HCT116 (cell line): ENCODE measurements around the gene GOLGA7B. TPM values are rescaled to one million over a fixed set of nuclear protein-coding genes. Genes with fewer than 3 reads are reported as not detected.

Experiments
- ATAC-seq: fragments of 200-7000 bp; cut with Tn5 transposase; 2 replicates; pipeline ENCODE4 v1.9.1; 2020; ENCODE audit warnings: mild to moderate bottlenecking, moderate library complexity
- BruUV-seq: library from RNA; stranded (reverse); fragments of 400-500 nt; replicated peaks from 2 replicates; lab custom pipeline; 2021; lab: Mats Ljungman, UMichigan
- CTCF ChIA-PET: fragments of 300-600 bp; sonication (Branson Sonifier 250); formaldehyde crosslinking; loops from one replicate; lab custom pipeline; 2021; ENCODE audit warnings: antibody characterized with exemption; lab: Charles Lee
- POLR2A ChIA-PET: fragments of 300-600, 350-600 bp; sonication (Branson Sonifier 250); formaldehyde crosslinking; loops from one replicate; lab custom pipeline; 2021; ENCODE audit warnings: antibody characterized with exemption; lab: Charles Lee
- RAD21 ChIA-PET, 2 experiments: fragments of 300-600 bp; sonication (Branson Sonifier 250); formaldehyde crosslinking; loops; one replicate each; lab custom pipeline; 2023; ENCODE audit warnings: low total read pairs in 2 of 2; ENCODE audit not compliant: uncharacterized antibody in 2 of 2, unreplicated experiment in 2 of 2, low non-redundant PET in 1 of 2; lab: Charles Lee
- DNase-seq: peaks from one replicate; pipeline ENCODE4 v3.0.0-alpha.2; 2010; ENCODE audit warnings: low read depth, low spot score
- H2AFZ ChIP-seq: fragments of 200-600 bp; shearing (Covaris generic), sonication (generic); 2 replicates; pipeline ENCODE4 v1.6.1; 2017; ENCODE audit warnings: low read depth, mixed run types, mixed read lengths, antibody characterized with exemption, low read length; ENCODE audit not compliant: poor library complexity, severe bottlenecking
- H3K27ac ChIP-seq: 2 replicates; pipeline ENCODE4 v1.5.1; 2012; ENCODE audit warnings: low read depth, low read length
- H3K27me3 ChIP-seq: fragments of 200-600 bp; sonication (generic); 2 replicates; pipeline ENCODE4 v1.6.1; 2016; ENCODE audit warnings: mixed run types, low read length, mixed read lengths; ENCODE audit not compliant: insufficient read depth
- H3K36me3 ChIP-seq, 2 experiments: fragments of 200-500 bp in 1 of 2; fragments of 200-600 bp in 1 of 2; sonication (Bioruptor generic) in 1 of 2; sonication (generic) in 1 of 2; 2 replicates each; pipeline versions ENCODE4 v1.5.1 to v1.6.1; 2014 to 2016; ENCODE audit warnings: low read length in 2 of 2, inconsistent platforms in 1 of 2, mixed read lengths in 1 of 2, mixed run types in 1 of 2; ENCODE audit not compliant: insufficient read depth in 2 of 2, control insufficient read depth in 1 of 2
- H3K4me1 ChIP-seq, 2 experiments: fragments of 200-600 bp in 1 of 2; sonication (generic) in 1 of 2; 2 replicates each; pipeline versions ENCODE4 v1.5.1 to v1.6.1; 2012 to 2017; ENCODE audit warnings: low read length in 2 of 2, inconsistent platforms in 1 of 2, mild to moderate bottlenecking in 1 of 2, mixed read lengths in 1 of 2, mixed run types in 1 of 2, moderate library complexity in 1 of 2; ENCODE audit not compliant: insufficient read depth in 2 of 2, control insufficient read depth in 1 of 2
- H3K4me2 ChIP-seq: fragments of 200-600 bp; sonication (generic); 2 replicates; pipeline ENCODE4 v1.6.1; 2017; ENCODE audit warnings: mixed run types, low read length, mixed read lengths
- H3K4me3 ChIP-seq, 2 experiments: fragments of 200-600 bp in 1 of 2; sonication (generic) in 1 of 2; replicated peaks in 1 of 2; 2 replicates each; pipeline ENCODE4 v1.5.1; 2011 to 2016; ENCODE audit warnings: low read length in 2 of 2, control low read depth in 1 of 2, low read depth in 1 of 2, mild to moderate bottlenecking in 1 of 2, mixed read lengths in 1 of 2, mixed run types in 1 of 2
- H3K79me2 ChIP-seq: fragments of 200-600 bp; sonication (generic); 2 replicates; pipeline ENCODE4 v1.6.1; 2017; ENCODE audit warnings: mild to moderate bottlenecking, mixed run types, low read length, moderate library complexity, mixed read lengths; ENCODE audit not compliant: insufficient read depth
- H3K9ac ChIP-seq: fragments of 200-600 bp; sonication (generic); 2 replicates; pipeline ENCODE4 v1.6.1; 2016; ENCODE audit warnings: low read length, mixed read lengths
- H3K9me2 ChIP-seq: fragments of 200-600 bp; sonication (generic), shearing (Covaris generic); 2 replicates; pipeline ENCODE4 v1.6.1; 2017; ENCODE audit warnings: mixed run types, mild to moderate bottlenecking, moderate library complexity; ENCODE audit not compliant: insufficient read depth
- H3K9me3 ChIP-seq, 2 experiments: fragments of 200-500 bp in 1 of 2; fragments of 200-600 bp in 1 of 2; sonication (Bioruptor generic) in 1 of 2; sonication (generic) in 1 of 2; 2 replicates each; pipeline ENCODE4 v1.6.1; 2014 to 2017; ENCODE audit warnings: low read length in 2 of 2, mixed read lengths in 2 of 2, inconsistent platforms in 1 of 2, low read depth in 1 of 2, mild to moderate bottlenecking in 1 of 2, mixed run types in 1 of 2, moderate library complexity in 1 of 2; ENCODE audit not compliant: control insufficient read depth in 1 of 2, insufficient read depth in 1 of 2
- H4K20me1 ChIP-seq: fragments of 200-600 bp; sonication (generic), shearing (Covaris generic); 2 replicates; pipeline ENCODE4 v1.6.1; 2017; ENCODE audit warnings: mixed run types, mild to moderate bottlenecking, moderate library complexity; ENCODE audit not compliant: insufficient read depth
- CBX3 ChIP-seq: IDR thresholded peaks from 2 replicates; pipeline ENCODE4 v1.6.1; 2012; ENCODE audit warnings: low read depth
- CTCF ChIP-seq, 3 experiments: fragments of 200-600 bp in 1 of 3; sonication (generic) in 1 of 3; IDR thresholded peaks in 2 of 3; conservative IDR thresholded peaks in 1 of 3; 2 replicates each; pipeline ENCODE4 v1.5.1; 2012 to 2017; ENCODE audit warnings: low read depth in 2 of 3, low read length in 2 of 3, antibody characterized with exemption in 1 of 3, borderline replicate concordance in 1 of 3, control low read depth in 1 of 3, mild to moderate bottlenecking in 1 of 3, mixed read lengths in 1 of 3, mixed run types in 1 of 3, moderate library complexity in 1 of 3; ENCODE audit not compliant: insufficient read depth in 1 of 3
- EGR1 ChIP-seq: IDR thresholded peaks from 2 replicates; pipeline ENCODE4 v1.6.1; 2012; ENCODE audit warnings: low read depth
- EZH2phosphoT487 ChIP-seq: fragments of 200-600 bp; IDR thresholded peaks from 2 replicates; pipeline ENCODE4 v1.6.1; 2018; ENCODE audit warnings: antibody characterized with exemption, borderline replicate concordance
- MAX ChIP-seq: IDR thresholded peaks from 2 replicates; pipeline ENCODE4 v1.6.1; 2012
- RAD21 ChIP-seq: IDR thresholded peaks from 2 replicates; pipeline ENCODE4 v1.6.1; 2012; ENCODE audit warnings: low read depth, mild to moderate bottlenecking
- REST ChIP-seq: IDR thresholded peaks from 2 replicates; pipeline ENCODE4 v1.6.1; 2012; ENCODE audit warnings: low read depth
- YY1 ChIP-seq: IDR thresholded peaks from 2 replicates; pipeline ENCODE4 v1.6.1; 2011; ENCODE audit warnings: low read length, low read depth, moderate library complexity, mild to moderate bottlenecking; ENCODE audit not compliant: insufficient replicate concordance; ENCODE audit errors: extremely low read depth
- ZNF274 ChIP-seq: fragments of 200-500 bp; sonication (Bioruptor generic); IDR thresholded peaks from 2 replicates; pipeline ENCODE4 v1.6.1; 2014; ENCODE audit warnings: mild to moderate bottlenecking, low read depth, low read length, inconsistent platforms
- intact Hi-C: fragments of 100-400 bp; cut with micrococcal nuclease; formaldehyde crosslinking; loops from 2 replicates; pipeline ENCODE4 v1.10.0; 2022
- total RNA-seq: library from RNA; stranded (reverse); gene quantifications from one replicate; pipeline ENCODE4 v1.2.1, GENCODE V29; 2021; ENCODE audit not compliant: unreplicated experiment

GOLGA7B gene
- total RNA-seq, 1 experiment from 2014 or later: 1.0 TPM

DNA sequence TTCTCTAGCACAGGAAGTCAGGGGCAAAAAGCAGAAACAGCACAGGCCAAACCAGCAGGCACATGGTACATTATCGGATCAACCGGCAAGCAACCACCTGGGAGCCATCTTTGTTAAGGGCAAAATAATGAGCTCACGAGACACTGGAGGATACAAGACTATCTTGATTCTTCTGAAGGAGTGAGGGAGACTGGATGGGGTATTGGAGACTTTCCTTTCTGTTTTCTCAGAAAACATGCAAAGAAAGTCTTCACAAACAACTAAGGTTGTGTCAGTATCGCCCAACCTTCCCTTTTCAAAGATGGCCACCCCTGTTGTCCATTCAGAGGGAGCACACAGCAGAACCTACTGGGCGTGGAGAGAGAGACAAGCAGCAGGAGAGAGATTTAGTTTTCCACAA is 29.6 kb downstream of the GOLGA7B start:
- Histone ChIP-seq H3K79me2 (no peaks in the 10 kb centered on the region), H2AFZ (peak overlapping the region; percentile 94), H3K9ac (no peak overlapping the region), H3K36me3 (no peaks in the 10 kb centered on the region), H3K4me1 (peaks cover 14 to 28% of the 10 kb centered on the region in 2 experiments), H3K9me2 (no peaks in the 10 kb centered on the region), H4K20me1 (no peaks in the 10 kb centered on the region), H3K27me3 (no peaks in the 10 kb centered on the region), H3K27ac (no peak overlapping the region), H3K4me2 (0 out of 2 replicates have a peak overlapping the region, but pooled peaks have one; percentile 4), H3K4me3 (no peak overlapping the region), H3K9me3 (no peaks in the 10 kb centered on the region)
- ChIA-PET POLR2A (interaction anchor here (1.2 to 1.6 kb wide), 2 partner anchors 10 to 255 kb away, joined by 3 to 6 read pairs; partner anchors contain the start of gene R3HCC1L), CTCF (no interaction called here), RAD21 (no interaction called here)
- TF ChIP-seq RAD21 (no peak), EZH2phosphoT487 (no peak), CTCF (IDR thresholded peaks at IDR 0.05 in 2 of 3, conservative IDR thresholded peaks at IDR 0.05 in 1 of 3; ENCODE audit: borderline replicate concordance in 1 of 3, insufficient read depth in 1 of 3, low read depth in 2 of 3, low read length in 2 of 3) (no peak), YY1 (peak; percentile 96), ZNF274 (no peak), EGR1 (peak; percentile 48), MAX (peak; percentile 24; the same call in 1 of the 2 replicates), CBX3 (no peak), REST (no peak)
- ATAC-seq (no peak), DNase-seq (peak; percentile 21)
- BruUV-seq: no TSS peak
- intact Hi-C loops: no loop called here
